ENCODE measurements around the gene FOXF2.

Gene FOXF2

DNA sequence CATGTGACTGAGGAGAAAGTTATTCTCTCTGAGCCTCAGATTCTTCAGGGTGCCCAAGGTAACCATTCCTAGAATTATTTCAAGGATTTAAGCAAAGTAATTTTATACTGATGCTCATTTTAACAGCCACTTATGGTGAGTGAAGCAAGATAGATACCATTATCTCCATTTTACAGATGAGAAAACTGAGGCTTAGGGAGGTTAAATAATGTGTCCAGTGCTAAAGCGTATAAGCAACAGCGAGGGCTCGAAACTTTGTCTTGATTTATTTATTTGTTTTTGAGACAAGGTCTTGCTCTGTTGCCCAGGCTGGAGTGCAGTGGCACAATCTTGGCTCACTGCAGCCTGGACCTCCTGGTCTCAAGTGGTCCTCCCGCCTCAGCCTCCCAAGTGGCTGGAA lies 53.6 kb downstream of the FOXF2 start:
- no peak for DNase-seq (ENCODE audit: low spot score)

Small RNAs within 50 kb of the gene (small RNA-seq; reads per million reads assigned to genes)
- gene MIR6720 = 0 reads per million in 2 experiments

Measured in SK-N-DZ (cell line).